Thyroid gland (tissue), 4 donors: ENCODE measurements around the gene SRRM3.

Experiments
- CTCF ChIP-seq, 6 experiments: fragments of 200-600 bp in 3 of 6; fragments of 450-650 bp in 3 of 6; sonication (generic) in 3 of 6; IDR thresholded peaks; one replicate each; pipeline ENCODE4 v1.5.1; 2016 to 2019; ENCODE audit warnings: antibody characterized with exemption in 6 of 6, mild to moderate bottlenecking in 2 of 6, inconsistent platforms in 1 of 6, moderate library complexity in 1 of 6
- POLR2A ChIP-seq, 2 donors: fragments of 450-650 bp; IDR thresholded peaks; one replicate each; pipeline ENCODE4 v1.6.1; 2017; ENCODE audit warnings: antibody characterized with exemption in 2 of 2, mild to moderate bottlenecking in 2 of 2, moderate library complexity in 1 of 2

GRCh38 chr7:76283254-76284159, 81.8 kb downstream of the SRRM3 start:
- no peak for TF ChIP-seq CTCF (IDR thresholded peaks at IDR 0.05)
- TF ChIP-seq POLR2A (IDR thresholded peaks at IDR 0.05): no peak
